Bronchial epithelial cell (primary cell): ENCODE data around the gene SLC24A3. TPM values are rescaled to one million over a fixed set of nuclear protein-coding genes. Genes with fewer than 3 reads are reported as not detected.

ENCODE experiments used
- DNase-seq: peaks from one replicate; pipeline ENCODE4 v3.0.0-alpha.2; 2010; ENCODE audit warnings: low read depth
- FAIRE-seq: peaks from 2 replicates; lab custom pipeline; 2011; peaks lifted over from hg19 to GRCh38; lab: Jason Lieb, UNC
- H3K27me3 ChIP-seq: 2 replicates; pipeline ENCODE4 v1.5.1; 2011; ENCODE audit warnings: low read length; ENCODE audit not compliant: control insufficient read depth, insufficient read depth
- H3K36me3 ChIP-seq: 2 replicates; pipeline ENCODE4 v1.5.1; 2011; ENCODE audit warnings: low read length; ENCODE audit not compliant: control insufficient read depth, insufficient read depth
- H3K4me3 ChIP-seq: 2 replicates; pipeline ENCODE4 v1.5.1; 2011; ENCODE audit warnings: mild to moderate bottlenecking, low read depth, low read length, control low read depth
- total RNA-seq: library from RNA; depleted of rRNA; stranded (reverse); fragments of >200 nt; gene quantifications from 2 replicates; pipeline ENCODE4 v1.2.1, GENCODE V29; 2014
- TF ChIP-seq, protein P1 (sequence below): IDR thresholded peaks from 2 replicates; pipeline ENCODE4 v1.5.1; 2011; ENCODE audit warnings: mild to moderate bottlenecking, moderate library complexity, low read length, control low read depth, inconsistent platforms; ENCODE audit not compliant: insufficient read depth, severe bottlenecking

The SLC24A3 gene
- total RNA-seq, 1 donor from 2014 or later: under 0.01 TPM

GRCh38 chr20:19522071-19522801 lies 309.8 kb downstream of the SLC24A3 start:
- DNase-seq: no peak
- FAIRE-seq: no peak
- H3K36me3 ChIP-seq: no peaks in the 10 kb centered on the region
- TF ChIP-seq, protein P1, sequence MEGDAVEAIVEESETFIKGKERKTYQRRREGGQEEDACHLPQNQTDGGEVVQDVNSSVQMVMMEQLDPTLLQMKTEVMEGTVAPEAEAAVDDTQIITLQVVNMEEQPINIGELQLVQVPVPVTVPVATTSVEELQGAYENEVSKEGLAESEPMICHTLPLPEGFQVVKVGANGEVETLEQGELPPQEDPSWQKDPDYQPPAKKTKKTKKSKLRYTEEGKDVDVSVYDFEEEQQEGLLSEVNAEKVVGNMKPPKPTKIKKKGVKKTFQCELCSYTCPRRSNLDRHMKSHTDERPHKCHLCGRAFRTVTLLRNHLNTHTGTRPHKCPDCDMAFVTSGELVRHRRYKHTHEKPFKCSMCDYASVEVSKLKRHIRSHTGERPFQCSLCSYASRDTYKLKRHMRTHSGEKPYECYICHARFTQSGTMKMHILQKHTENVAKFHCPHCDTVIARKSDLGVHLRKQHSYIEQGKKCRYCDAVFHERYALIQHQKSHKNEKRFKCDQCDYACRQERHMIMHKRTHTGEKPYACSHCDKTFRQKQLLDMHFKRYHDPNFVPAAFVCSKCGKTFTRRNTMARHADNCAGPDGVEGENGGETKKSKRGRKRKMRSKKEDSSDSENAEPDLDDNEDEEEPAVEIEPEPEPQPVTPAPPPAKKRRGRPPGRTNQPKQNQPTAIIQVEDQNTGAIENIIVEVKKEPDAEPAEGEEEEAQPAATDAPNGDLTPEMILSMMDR: no peak
- no peaks in the 10 kb centered on the region for H3K27me3 ChIP-seq
- no peak overlapping the region for H3K4me3 ChIP-seq

DNA sequence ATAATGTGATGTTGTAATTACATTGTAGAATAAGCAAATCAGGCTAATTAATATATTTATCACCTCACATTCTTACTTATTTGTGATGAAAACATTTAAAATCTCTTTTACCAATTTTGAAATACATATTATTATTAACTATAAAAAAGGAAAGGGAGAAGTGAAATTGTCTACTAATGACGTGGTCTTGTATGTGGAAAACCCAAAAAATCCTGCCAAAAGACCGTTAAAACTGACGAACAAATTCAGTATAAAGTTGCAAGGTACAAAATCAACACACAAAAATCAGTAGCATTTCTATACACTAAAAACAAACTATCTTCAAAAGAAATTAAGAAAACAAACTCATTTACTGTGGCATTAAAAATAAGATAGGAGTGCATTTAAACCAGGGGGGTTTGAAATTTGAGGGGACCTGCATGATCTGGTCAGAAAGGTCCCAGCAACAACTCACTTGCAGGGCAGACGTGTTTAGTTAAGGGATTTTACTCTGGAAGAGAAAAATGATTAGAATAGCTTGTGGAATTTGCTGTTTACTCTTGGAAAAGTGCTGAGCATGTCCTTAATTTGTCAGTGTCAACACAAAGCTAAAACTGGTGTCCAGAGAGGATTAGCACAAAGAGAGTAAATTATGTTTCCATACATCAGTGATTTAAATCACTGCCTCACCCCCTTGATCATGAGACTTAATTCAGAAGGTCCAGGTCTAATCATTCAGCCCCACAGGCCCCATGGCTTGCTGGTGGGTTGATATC lies 310.6 kb downstream of the SLC24A3 start:
- TF ChIP-seq, protein P1: no peak
- Histone ChIP-seq H3K36me3 (no peaks in the 10 kb centered on the region), H3K4me3 (no peak overlapping the region), H3K27me3 (no peaks in the 10 kb centered on the region)
- FAIRE-seq: no peak
- no peak for DNase-seq

DNA sequence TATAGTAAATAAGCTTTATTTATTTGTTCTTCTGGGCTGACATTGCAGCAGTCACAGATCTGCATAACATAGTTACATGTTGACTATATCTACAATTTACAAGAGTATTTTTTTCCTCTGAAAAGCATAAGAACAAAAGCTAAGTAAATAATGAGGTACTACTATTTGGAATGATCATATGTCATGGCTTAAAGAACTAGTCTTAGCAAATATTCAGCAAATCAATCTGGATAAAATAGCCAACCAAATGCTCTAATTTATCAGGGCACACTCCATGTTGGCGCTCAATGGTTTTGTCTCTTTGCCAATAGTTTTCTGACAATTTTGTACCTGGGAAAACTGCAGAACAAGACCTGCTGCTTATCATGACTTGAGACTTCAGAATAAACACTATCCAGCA lies 312.2 kb downstream of the SLC24A3 start:
- Histone ChIP-seq H3K27me3 (no peaks in the 10 kb centered on the region), H3K4me3 (no peak overlapping the region), H3K36me3 (no peaks in the 10 kb centered on the region)
- FAIRE-seq: no peak
- TF ChIP-seq, protein P1: no peak
- no peak for DNase-seq

GRCh38 chr20:19527509-19527908 lies 315.1 kb downstream of the SLC24A3 start:
- FAIRE-seq (no peak), DNase-seq (no peak)
- TF ChIP-seq, protein P1: no peak
- no peak overlapping the region for H3K4me3 ChIP-seq
- no peaks in the 10 kb centered on the region for H3K36me3 ChIP-seq
- no peaks in the 10 kb centered on the region for H3K27me3 ChIP-seq

DNA sequence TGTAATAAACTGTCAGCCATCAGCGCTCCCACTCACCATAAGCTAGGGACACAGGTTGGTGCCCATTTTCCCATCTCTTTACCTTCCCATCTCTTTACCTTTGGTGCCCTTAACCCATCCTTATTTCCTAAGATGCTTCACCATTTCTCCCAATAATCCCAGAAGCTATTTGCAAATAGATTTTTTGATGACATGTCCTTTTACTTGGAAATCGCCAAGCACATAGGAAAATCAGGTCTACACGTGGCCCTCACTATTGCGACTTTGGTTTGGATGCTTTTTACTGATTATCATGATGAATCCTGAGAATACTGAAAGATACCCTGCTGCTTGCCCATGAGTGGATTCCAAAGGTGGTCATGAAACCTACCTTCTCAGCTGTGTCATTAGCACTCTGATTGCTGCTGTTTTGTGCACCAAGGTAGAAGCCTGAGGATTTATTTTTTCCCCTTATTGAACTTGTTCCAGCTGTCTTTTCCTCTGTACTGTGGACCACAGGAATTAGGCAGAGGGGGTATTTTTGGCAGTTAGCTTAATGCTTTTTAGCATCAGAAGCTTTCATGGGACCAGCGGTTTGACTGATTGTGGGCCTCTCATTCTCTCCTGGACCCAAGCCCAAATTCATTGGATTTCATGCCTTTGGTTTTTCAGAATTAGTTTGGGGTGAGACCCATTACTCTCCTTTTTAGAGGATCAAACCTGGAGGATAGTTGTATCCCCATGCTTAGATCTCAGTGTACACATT lies 316.0 kb downstream of the SLC24A3 start:
- TF ChIP-seq, protein P1: no peak
- Histone ChIP-seq H3K4me3 (no peak overlapping the region), H3K27me3 (no peaks in the 10 kb centered on the region), H3K36me3 (no peaks in the 10 kb centered on the region)
- no peak for FAIRE-seq
- no peak for DNase-seq
